Muscle of arm (tissue), 12 donors: Measurements from ENCODE around the gene STARD3. TPM values are rescaled to one million over a fixed set of nuclear protein-coding genes. Genes with fewer than 3 reads are reported as not detected.

Source experiments
- DNase-seq: peaks from one replicate; pipeline ENCODE4 v3.0.0-alpha.2; 2013
- polyA plus RNA-seq, 12 donors: library from polyadenylated mRNA; unstranded; fragments of 120-200 nt; gene quantifications; one replicate each; pipeline ENCODE4 v1.2.1, GENCODE V29; 2013; ENCODE audit not compliant: insufficient read length in 12 of 12

STARD3 gene
- polyA plus RNA-seq, 12 donors = 27.6 to 38.4 (median 33.3) TPM; not detected in 1

DNA sequence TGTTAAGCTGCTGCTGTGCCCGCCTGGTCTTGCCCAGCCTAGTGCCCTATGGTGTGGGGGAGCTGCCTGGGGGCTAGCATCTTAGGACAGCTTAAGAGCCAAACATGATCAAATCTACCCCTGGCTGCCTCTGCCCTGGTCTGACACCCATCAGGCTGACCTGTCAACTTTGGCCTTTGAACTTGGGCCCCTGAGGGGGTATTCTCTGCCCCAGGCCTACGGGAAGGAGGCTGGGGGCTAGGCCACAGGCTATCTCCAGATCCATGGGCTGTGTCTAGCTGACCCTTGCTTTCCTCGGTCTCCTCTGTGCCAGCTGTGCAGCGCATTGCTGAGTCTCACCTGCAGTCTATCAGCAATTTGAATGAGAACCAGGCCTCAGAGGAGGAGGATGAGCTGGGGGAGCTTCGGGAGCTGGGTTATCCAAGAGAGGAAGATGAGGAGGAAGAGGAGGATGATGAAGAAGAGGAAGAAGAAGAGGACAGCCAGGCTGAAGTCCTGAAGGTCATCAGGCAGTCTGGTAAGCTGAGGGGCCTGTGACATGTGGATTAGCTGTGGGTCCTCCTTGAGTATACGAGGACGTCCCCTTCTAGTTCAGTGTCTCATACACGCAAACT lies 3.3 kb upstream of the STARD3 start:
- no peak for DNase-seq

DNA sequence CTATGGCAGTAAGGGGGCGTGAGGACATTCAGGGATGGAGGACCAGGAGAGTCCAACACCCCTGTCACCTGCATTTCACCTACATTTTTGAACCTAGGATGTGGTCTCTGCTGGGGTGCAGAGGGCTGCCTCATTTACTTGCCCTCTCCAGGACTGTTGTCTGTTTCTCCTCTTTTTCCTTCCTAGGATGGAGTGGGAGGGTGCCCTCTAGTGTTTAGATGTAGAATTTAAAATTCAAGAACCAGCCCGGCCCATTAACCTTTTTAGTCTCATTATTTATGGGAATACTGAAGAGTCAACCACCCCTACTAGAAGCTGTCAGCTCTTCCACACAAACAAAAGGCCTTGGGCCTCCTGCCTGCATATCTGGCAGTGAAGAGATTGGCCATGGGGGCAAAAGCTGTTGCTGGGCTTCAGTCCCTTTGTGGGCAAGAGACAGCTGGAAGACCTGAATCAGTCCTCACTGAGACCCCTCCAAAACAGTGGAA lies 2.5 kb upstream of the STARD3 start:
- DNase-seq = no peak

DNA sequence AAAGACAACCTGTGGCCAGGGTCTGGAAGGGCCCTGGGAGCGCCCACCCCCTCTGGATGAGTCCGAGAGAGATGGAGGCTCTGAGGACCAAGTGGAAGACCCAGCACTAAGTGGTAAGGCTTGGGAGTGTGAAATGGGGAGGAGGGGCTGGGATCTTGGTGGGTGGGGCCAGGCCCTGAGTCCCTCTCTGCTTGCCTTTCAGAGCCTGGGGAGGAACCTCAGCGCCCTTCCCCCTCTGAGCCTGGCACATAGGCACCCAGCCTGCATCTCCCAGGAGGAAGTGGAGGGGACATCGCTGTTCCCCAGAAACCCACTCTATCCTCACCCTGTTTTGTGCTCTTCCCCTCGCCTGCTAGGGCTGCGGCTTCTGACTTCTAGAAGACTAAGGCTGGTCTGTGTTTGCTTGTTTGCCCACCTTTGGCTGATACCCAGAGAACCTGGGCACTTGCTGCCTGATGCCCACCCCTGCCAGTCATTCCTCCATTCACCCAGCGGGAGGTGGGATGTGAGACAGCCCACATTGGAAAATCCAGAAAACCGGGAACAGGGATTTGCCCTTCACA lies 1.2 kb upstream of the STARD3 start:
- no peak for DNase-seq

DNA sequence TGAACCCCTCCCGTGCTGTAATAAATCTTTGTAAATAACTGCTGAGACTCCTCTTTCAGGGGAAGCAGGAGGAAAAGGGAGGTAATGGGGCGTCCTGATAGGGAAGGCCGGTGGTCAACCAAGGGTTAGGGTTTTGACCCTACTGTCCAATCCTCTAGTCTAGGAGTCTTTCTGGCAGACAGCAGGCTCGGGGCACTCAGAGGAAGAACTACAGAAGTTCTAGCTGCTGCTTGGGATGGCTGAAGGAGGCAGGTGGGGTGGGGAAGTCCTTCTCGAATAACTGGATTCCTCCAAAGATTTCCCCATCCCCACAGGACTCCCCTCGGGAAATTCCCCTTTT lies 387 bp upstream of the STARD3 start:
- no peak for DNase-seq

- no peak for DNase-seq
Observed at GRCh38 chr17:39638317-39638716, 1.4 kb downstream of the STARD3 start.

- no peak for DNase-seq
Observed at GRCh38 chr17:39639043-39639442, 2.1 kb downstream of the STARD3 start.

DNA sequence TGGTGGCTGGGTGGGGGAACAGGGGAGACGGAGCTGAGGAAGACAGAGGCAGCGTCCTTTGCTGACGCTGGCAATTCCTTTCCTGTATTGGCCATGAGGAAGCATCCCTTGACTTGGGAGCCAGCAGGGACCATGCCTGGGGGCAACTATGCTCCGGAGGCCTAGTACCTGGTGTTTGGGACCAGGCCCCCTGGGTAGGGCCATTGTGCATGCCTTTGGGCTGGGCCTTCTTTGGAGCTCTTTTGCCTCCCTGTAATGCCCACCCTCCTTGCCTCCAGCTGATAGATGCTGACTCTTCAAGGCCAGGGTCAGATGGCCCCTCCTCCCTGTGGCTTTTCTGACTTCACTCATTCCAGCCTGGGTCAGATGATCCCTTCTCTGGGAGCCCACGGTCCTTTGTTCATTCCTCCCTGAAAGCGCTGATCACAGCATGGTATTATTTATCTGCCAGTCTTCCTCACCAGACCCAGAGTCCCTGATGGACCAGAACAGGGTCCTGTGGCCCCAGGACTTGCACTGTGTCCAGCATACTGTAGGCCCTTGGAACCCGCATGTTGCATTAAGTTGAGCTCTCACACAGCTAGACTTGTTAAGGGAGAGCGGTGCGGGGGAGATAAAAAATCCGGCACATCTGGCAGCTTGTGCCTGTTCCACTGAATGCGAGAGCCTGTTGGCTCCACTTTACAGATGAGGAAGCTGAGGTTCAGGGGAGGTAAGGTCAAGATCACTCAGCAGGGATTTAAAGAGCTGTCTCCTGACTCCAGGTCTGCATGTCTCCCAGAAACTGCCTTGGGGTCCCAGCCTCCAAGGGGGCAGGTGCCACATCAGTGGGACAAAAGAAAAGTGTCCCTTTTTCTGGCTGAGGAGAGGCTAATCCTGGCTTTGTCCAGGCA lies 2.9 kb downstream of the STARD3 start:
- DNase-seq = no peak

GRCh38 chr17:39640591-39641031 lies 3.7 kb downstream of the STARD3 start:
- no peak for DNase-seq

DNA sequence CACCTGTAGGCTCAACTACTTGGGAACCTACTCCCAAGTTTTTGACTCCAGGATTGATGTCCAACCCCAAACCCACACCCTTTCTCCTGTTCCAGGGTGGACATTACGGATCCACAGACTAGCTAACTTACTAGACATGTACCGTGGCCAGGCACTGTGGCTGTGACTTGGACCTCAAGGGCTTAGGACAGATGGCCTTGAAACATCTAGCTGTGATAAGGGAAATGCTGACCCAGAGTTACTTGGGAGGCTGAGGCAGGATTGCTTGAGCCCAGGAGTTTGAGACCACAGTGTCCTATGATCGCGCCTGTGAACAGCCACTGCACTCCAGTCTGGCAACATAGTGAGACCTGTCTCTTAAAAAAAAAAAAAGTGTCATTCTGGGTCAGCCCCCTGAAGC lies 4.2 kb downstream of the STARD3 start:
- DNase-seq = no peak

- no peak for DNase-seq
Observed at GRCh38 chr17:39641883-39642282, 4.9 kb downstream of the STARD3 start.

- DNase-seq = no peak
Observed at GRCh38 chr17:39642291-39643074, 5.5 kb downstream of the STARD3 start.

DNA sequence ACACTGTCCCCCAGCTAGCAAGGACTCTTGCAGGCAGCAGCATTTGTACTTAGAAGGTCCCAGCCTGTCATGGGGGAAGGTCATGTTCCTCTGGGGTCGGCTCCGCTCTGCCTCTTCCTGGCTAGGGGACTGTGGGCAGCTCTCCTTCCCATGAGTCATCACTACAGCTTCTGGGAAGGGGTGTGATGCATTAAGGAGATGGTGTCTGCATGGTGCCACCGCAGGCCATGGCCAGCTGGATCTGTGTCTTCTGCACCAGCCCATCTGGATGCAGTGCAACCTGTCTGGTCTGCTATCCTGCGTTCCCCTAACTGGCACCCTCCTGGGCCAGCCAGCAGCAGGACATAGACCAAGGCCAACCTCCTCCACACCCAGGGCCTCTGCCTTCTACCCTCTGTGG lies 6.3 kb downstream of the STARD3 start:
- DNase-seq = no peak

- no peak for DNase-seq
Observed at GRCh38 chr17:39647256-39647655, 10.3 kb downstream of the STARD3 start.

DNA sequence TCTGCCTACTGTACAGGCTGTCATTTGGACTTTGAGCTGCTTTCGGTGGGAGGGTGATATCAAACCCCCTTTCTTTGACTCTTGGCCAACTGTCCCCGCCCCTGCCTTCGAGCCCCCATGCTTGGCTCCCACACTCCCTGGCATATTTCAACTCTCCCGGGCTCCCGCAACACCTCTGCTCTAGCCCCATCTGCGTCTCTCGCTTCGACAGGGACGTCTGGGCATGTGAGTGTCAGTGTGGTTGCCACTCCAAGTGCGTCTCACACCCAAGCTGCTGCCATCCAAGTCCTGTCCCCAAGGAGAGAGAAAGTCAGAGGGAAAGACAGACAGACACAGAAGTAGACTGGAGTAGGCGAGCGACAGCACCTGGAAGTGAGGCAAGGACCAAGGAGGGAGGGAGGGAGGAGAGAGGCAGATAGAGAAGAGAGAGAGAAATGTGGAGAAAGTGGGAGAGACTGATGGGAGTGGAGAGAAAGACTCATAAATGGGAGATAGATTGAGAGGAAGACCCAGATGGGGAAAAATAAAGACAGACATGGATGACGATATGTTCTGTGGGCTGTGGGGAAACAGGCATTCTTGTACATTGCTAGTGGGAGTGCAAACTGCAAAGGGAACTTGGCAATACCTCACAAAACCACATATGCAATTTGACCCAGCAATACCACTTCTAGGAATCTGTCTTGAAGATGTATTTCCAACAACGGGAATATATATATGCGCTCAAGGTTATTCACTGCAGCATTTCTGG lies 11.8 kb downstream of the STARD3 start:
- no peak for DNase-seq

DNA sequence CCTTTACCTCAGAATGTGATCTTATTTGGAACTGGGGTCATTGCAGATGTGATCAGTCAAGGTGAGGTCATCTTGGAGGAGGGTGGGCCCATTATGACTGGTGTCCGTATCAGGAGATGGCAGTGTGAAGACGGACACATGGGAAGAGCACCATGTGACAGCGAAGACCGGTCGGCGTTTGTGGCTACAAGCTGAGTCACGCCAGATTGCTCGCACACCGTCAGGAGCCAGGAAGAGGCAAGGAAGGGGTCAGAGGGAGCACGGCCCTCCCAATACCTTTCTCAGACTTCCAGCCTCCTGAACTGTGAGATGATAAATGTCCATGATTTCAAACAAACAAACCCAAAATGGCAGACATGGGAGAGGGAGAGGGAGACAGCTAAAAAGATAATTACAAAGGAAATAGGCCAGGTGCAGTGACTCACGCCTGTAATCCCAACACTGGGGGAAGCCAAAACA lies 13.2 kb downstream of the STARD3 start:
- no peak for DNase-seq

DNA sequence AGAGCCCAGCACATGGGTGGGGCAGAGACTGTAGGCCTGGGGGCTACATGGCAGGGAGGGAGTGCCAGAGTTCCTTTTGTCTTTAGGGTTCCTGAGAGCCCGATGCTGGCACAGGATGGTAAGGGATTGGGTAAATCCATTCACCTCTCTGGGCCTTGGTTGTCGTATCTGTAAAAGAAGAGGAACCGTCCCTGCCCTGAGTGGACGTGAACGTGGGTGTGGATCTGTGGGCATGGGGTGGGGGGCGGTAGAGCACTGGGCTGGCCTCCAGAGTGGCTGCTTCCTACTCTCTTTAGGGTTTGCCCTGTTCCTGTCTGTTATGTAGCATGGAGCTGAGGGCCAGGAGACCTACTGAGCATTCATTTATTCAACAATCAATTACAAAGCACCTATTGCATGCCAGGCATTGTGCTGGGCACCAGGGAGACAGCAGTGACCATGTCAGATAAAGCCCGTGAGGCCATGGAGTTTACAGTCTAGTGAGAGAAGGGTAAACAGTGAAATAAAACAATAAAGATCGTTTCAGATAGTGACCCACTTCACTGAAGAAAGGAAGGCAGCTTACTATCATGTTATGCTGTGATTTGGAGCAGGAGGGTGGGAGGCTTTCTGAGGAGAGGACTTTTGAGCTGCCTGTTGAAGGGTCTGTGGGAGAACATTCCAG lies 15.1 kb downstream of the STARD3 start:
- no peak for DNase-seq

DNA sequence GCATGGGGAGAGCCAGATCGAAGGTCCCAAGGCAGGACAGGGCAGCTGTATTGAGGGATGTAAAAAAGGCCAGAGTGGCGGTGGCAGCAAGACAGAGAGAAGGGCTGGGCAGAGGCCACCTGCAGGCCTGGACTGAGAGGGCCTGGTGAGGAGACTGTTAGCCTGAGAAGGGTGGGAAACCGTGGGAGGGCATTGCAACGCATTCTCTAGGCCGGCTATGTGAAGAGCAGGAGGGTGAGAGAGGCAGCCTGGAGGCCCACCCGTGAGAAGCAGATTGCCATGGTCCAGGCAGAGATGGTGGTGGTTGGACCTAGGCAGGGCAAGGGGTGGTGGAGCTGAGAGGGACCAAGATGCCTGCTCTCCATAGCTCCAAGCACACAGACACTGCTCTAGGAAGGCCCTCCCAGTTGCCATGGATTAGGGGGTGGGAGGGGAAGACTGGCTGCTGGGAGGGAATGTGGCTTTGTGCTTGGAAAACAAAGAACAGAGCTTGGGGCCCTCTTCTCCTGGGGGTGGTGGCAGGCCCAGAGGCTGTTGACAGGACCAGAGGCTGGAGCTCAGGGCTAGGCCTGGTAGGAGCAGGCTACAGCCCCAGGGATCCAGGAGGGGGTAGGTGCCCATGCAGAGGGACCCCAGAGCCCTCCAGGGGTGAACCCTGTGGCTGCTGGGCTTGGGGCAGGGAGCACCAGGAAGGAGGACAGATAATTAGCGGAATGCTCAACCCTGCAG lies 15.8 kb downstream of the STARD3 start:
- no peak for DNase-seq

DNA sequence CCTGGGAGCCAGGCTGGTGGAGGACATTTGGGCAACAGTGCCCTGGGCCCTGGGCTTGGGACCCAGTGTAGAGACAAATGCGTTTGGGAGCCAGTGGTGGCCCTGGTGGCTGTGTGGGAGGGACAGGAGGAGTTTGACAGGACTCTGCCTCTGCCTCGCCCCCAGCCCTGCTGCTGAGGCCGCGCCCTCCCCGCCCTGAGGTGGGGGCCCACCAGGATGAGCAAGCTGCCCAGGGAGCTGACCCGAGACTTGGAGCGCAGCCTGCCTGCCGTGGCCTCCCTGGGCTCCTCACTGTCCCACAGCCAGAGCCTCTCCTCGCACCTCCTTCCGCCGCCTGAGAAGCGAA lies 16.3 kb downstream of the STARD3 start:
- DNase-seq = no peak

DNA sequence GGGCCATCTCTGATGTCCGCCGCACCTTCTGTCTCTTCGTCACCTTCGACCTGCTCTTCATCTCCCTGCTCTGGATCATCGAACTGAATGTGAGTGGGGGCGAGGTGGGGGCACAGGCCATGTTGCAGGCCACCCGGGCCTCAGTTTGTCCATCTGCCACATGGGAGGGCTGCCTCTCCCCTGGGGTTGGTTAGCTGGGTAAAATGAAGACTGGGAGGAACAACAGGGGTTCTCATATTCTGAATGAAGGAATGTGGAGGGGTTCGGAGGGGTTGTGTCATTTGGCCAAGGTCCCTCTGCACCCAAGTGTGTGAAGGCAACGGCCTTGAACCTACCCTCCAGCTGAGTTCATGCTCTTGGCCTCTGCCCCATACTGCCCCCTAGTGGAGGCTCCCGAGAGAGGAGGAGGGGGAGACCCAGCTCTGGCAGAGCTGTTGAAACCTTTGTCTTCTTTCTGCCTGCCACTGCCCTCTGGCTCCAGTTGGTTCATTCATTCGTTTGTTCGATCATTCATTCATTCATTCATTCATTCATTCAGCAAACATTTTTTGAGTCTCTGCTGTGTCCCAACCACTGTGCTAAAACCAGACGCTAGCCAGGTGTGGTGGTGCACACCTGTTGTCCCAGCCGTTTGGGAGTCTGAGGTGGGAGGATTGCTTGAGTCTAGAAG lies 16.9 kb downstream of the STARD3 start:
- no peak for DNase-seq

- DNase-seq = no peak
Observed at GRCh38 chr17:39655105-39655504, 18.2 kb downstream of the STARD3 start.
